GM23338 (cell line): Measurements from ENCODE around the gene ELANE. TPM values are rescaled to one million over a fixed set of nuclear protein-coding genes. Genes with fewer than 3 reads are reported as not detected.
A peak's percentile ranks its signal among the peaks of the same experiment; 100 is the strongest.

Experiments
- ATAC-seq: fragments of 200-7000 bp; cut with Tn5 transposase; 3 replicates; pipeline ENCODE4 v1.9.1; 2020
- DNase-seq: peaks from one replicate; pipeline ENCODE4 v3.0.0-alpha.2; 2015; ENCODE audit warnings: low spot score
- H2AFZ ChIP-seq: fragments of 200-600 bp; sonication (generic); 2 replicates; pipeline ENCODE4 v1.8.0; 2016; ENCODE audit warnings: antibody characterized with exemption, mild to moderate bottlenecking, moderate library complexity
- H3F3A ChIP-seq: fragments of 200-600 bp; sonication (generic); replicated peaks from 2 replicates; pipeline ENCODE4 v1.8.0; 2017; ENCODE audit warnings: antibody characterized with exemption, mixed run types, low read depth
- H3K27ac ChIP-seq: fragments of 200-600 bp; sonication (generic); 2 replicates; pipeline ENCODE4 v1.6.1; 2016; ENCODE audit warnings: low read depth
- H3K27me3 ChIP-seq: fragments of 200-600 bp; sonication (generic); 2 replicates; pipeline ENCODE4 v1.8.0; 2016; ENCODE audit warnings: mild to moderate bottlenecking, mixed run types, moderate library complexity; ENCODE audit not compliant: insufficient read depth
- H3K36me3 ChIP-seq: fragments of 200-600 bp; sonication (generic); 2 replicates; pipeline ENCODE4 v1.8.0; 2016; ENCODE audit warnings: mild to moderate bottlenecking; ENCODE audit not compliant: insufficient read depth
- H3K4me1 ChIP-seq: fragments of 200-600 bp; sonication (generic); 2 replicates; pipeline ENCODE4 v1.8.0; 2016; ENCODE audit warnings: mild to moderate bottlenecking, moderate library complexity; ENCODE audit not compliant: insufficient read depth
- H3K4me2 ChIP-seq: fragments of 200-600 bp; sonication (generic); 2 replicates; pipeline ENCODE4 v1.7.1; 2017; ENCODE audit warnings: mixed run types
- H3K4me3 ChIP-seq: fragments of 200-600 bp; sonication (generic); 2 replicates; pipeline ENCODE4 v1.6.1; 2016; ENCODE audit warnings: mixed run types
- H3K79me2 ChIP-seq: fragments of 200-600 bp; sonication (generic); replicated peaks from 2 replicates; pipeline ENCODE4 v1.8.0; 2017; ENCODE audit warnings: mild to moderate bottlenecking; ENCODE audit not compliant: insufficient read depth
- H3K9me2 ChIP-seq: fragments of 200-600 bp; sonication (generic); 2 replicates; pipeline ENCODE4 v1.8.0; 2017; ENCODE audit not compliant: insufficient read depth
- H4K20me1 ChIP-seq: fragments of 200-600 bp; sonication (generic); replicated peaks from 2 replicates; pipeline ENCODE4 v1.8.0; 2017; ENCODE audit warnings: mild to moderate bottlenecking; ENCODE audit not compliant: insufficient read depth
- H3K27ac Mint-ChIP-seq: 2 replicates; pipeline ENCODE4 v1.8.0; 2020; ENCODE audit warnings: inconsistent platforms, mild to moderate bottlenecking, moderate library complexity, mixed read lengths
- H3K27me3 Mint-ChIP-seq: 3 replicates; pipeline ENCODE4 v1.8.0; 2022; ENCODE audit warnings: low read depth, mild to moderate bottlenecking, moderate library complexity, mixed read lengths, inconsistent platforms; ENCODE audit not compliant: insufficient read depth, poor library complexity
- H3K36me3 Mint-ChIP-seq: 3 replicates; pipeline ENCODE4 v1.8.0; 2021; ENCODE audit warnings: low read depth, mild to moderate bottlenecking, inconsistent platforms, moderate library complexity, mixed read lengths
- H3K4me1 Mint-ChIP-seq: 3 replicates; pipeline ENCODE4 v1.8.0; 2020; ENCODE audit warnings: mild to moderate bottlenecking, inconsistent platforms, mixed read lengths
- H3K4me3 Mint-ChIP-seq: 3 replicates; pipeline ENCODE4 v1.8.0; 2021; ENCODE audit warnings: moderate library complexity, mild to moderate bottlenecking, inconsistent platforms, mixed read lengths
- H3K9me3 Mint-ChIP-seq: 3 replicates; pipeline ENCODE4 v1.8.0; 2020; ENCODE audit warnings: moderate library complexity, mild to moderate bottlenecking, inconsistent platforms, mixed read lengths
- CREB1 ChIP-seq: fragments of 250-450 bp; sonication (Bioruptor Pico); IDR thresholded peaks from 2 replicates; pipeline ENCODE4 v1.5.0; 2020; ENCODE audit warnings: low read depth, mild to moderate bottlenecking, moderate library complexity
- CTCF ChIP-seq, 2 experiments: fragments of 200-600 bp in 1 of 2; sonication (generic) in 1 of 2; conservative IDR thresholded peaks; 2 replicates each; pipeline versions ENCODE4 v1.5.1 to v1.6.1; 2016 to 2017; ENCODE audit warnings: antibody characterized with exemption in 2 of 2, low read depth in 2 of 2, mild to moderate bottlenecking in 2 of 2, moderate library complexity in 1 of 2
- EZH2 ChIP-seq: fragments of 200-600 bp; sonication (generic); IDR thresholded peaks from one replicate; pipeline ENCODE4 v1.8.0; 2017; ENCODE audit warnings: antibody characterized with exemption, mild to moderate bottlenecking, low read depth; ENCODE audit not compliant: unreplicated experiment
- EZH2phosphoT487 ChIP-seq: fragments of 200-600 bp; sonication (generic); IDR thresholded peaks from one replicate; pipeline ENCODE4 v1.8.1; 2018; ENCODE audit warnings: antibody characterized with exemption; ENCODE audit not compliant: unreplicated experiment
- JUNB ChIP-seq: IDR thresholded peaks from one replicate; pipeline ENCODE4 v1.6.1; 2016; ENCODE audit warnings: antibody characterized with exemption; ENCODE audit not compliant: unreplicated experiment
- NANOG ChIP-seq: IDR thresholded peaks from 2 replicates; pipeline ENCODE4 v1.6.1; 2016; ENCODE audit warnings: antibody characterized with exemption, borderline replicate concordance
- POLR2AphosphoS5 ChIP-seq: IDR thresholded peaks from 2 replicates; pipeline ENCODE4 v1.6.1; 2016; ENCODE audit warnings: antibody characterized with exemption, low read depth
- STAT1 ChIP-seq: IDR thresholded peaks from one replicate; pipeline ENCODE4 v1.6.1; 2016; ENCODE audit warnings: antibody characterized with exemption; ENCODE audit not compliant: unreplicated experiment
- ZNF114 ChIP-seq: fragments of 250-450 bp; sonication (Bioruptor Pico); IDR thresholded peaks from 2 replicates; pipeline ENCODE4 v1.5.0; 2020; ENCODE audit warnings: mild to moderate bottlenecking, moderate library complexity
- ZNF331 ChIP-seq: fragments of 250-450 bp; sonication (Bioruptor Pico); IDR thresholded peaks from 2 replicates; pipeline ENCODE4 v1.5.0; 2020; ENCODE audit warnings: low read depth, mild to moderate bottlenecking, moderate library complexity
- ZNF462 ChIP-seq: fragments of 250-450 bp; sonication (Bioruptor Pico); IDR thresholded peaks from 2 replicates; pipeline ENCODE4 v1.5.0; 2020; ENCODE audit warnings: mild to moderate bottlenecking, moderate library complexity
- polyA plus RNA-seq: library from polyadenylated mRNA; unstranded; fragments of >200 nt; fragmentation: Nextera tagmentation; extraction: Ambion mirVana; gene quantifications from 2 replicates; pipeline ENCODE4 v1.2.1, GENCODE V29; 2016
- total RNA-seq: library from RNA; depleted of rRNA; stranded (reverse); fragments of >200 nt; shearing (Covaris generic); gene quantifications from 2 replicates; pipeline ENCODE4 v1.2.3, GENCODE V29; 2014
- TF ChIP-seq, protein P1 (sequence below): IDR thresholded peaks from one replicate; pipeline ENCODE4 v1.6.1; 2018; ENCODE audit warnings: antibody characterized with exemption; ENCODE audit not compliant: unreplicated experiment
- TF ChIP-seq, protein P2 (sequence below): IDR thresholded peaks from 2 replicates; pipeline ENCODE4 v1.6.1; 2016; ENCODE audit warnings: antibody characterized with exemption

Gene ELANE
- total and polyA plus RNA-seq, 2 experiments from 2014 or later = not detected

DNA sequence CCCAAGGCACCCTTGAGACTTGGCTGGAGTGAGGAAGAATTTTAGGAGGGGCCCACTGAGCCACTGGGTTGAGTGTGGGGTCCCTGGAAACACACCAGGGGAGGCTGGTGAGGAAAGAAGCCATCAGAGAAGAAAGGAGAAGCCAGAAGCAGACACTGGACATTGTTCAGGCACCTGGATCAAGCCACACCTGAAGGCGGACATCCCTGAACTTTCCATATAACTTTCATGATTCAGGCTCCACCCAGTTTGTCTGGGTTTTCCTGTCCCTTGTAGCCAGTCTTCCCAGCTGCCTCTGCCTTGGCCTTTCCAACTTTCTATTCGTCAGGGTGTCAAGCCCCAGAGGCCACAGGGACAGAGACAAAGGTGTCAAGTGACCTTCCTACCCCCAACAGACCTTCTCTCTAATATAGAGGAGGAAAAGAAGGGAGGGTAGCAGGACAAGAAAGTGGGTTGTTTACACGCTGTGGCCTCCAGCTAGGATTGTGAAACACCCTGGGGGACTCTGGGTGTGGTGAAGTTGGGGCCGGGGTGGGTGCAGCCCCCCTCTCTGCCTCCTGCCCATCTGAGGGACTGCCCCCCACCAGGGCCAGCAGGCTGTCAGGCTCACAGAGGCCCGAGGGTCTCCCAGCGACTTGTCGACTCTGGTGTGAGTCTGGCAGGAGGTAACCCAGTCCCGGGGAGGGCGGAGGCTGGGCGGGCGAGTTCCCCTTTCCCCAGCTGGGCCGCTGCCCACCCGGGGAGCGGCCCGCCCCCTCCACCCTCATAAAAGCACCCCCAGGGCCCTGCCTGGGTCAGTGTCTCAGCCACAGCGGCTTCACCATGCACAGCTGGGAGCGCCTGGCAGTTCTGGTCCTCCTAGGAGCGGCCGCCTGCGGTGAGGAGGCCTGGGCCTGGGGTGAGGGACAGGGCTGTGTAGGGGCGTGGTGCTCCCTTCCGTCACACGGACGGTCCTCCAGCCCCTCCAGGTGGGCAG, 7.1 kb downstream of the ELANE start, which contains the start of gene CFD:
Gene CFD, plus strand, starts transcription at position 797 of the 976 bp plus-strand sequence. Its CDS starts 26 bp downstream, at position 823.
- no peak for TF ChIP-seq ZNF114 (CRISPR knock-in tag)
- no peak for TF ChIP-seq ZNF462 (CRISPR knock-in tag)
- TF ChIP-seq ZNF331 (CRISPR knock-in tag) = no peak
- TF ChIP-seq STAT1 = no peak
- TF ChIP-seq EZH2phosphoT487 = no peak
- no peak for TF ChIP-seq CTCF (conservative IDR thresholded peaks at IDR 0.05; ENCODE audit: low read depth in 2 of 2)
- TF ChIP-seq, protein P1, sequence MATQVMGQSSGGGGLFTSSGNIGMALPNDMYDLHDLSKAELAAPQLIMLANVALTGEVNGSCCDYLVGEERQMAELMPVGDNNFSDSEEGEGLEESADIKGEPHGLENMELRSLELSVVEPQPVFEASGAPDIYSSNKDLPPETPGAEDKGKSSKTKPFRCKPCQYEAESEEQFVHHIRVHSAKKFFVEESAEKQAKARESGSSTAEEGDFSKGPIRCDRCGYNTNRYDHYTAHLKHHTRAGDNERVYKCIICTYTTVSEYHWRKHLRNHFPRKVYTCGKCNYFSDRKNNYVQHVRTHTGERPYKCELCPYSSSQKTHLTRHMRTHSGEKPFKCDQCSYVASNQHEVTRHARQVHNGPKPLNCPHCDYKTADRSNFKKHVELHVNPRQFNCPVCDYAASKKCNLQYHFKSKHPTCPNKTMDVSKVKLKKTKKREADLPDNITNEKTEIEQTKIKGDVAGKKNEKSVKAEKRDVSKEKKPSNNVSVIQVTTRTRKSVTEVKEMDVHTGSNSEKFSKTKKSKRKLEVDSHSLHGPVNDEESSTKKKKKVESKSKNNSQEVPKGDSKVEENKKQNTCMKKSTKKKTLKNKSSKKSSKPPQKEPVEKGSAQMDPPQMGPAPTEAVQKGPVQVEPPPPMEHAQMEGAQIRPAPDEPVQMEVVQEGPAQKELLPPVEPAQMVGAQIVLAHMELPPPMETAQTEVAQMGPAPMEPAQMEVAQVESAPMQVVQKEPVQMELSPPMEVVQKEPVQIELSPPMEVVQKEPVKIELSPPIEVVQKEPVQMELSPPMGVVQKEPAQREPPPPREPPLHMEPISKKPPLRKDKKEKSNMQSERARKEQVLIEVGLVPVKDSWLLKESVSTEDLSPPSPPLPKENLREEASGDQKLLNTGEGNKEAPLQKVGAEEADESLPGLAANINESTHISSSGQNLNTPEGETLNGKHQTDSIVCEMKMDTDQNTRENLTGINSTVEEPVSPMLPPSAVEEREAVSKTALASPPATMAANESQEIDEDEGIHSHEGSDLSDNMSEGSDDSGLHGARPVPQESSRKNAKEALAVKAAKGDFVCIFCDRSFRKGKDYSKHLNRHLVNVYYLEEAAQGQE = no peak
- TF ChIP-seq NANOG = no peak
- TF ChIP-seq EZH2 = no peak
- TF ChIP-seq JUNB = no peak
- TF ChIP-seq CREB1 (CRISPR knock-in tag) = no peak
- no peak for TF ChIP-seq POLR2AphosphoS5
- TF ChIP-seq, protein P2, sequence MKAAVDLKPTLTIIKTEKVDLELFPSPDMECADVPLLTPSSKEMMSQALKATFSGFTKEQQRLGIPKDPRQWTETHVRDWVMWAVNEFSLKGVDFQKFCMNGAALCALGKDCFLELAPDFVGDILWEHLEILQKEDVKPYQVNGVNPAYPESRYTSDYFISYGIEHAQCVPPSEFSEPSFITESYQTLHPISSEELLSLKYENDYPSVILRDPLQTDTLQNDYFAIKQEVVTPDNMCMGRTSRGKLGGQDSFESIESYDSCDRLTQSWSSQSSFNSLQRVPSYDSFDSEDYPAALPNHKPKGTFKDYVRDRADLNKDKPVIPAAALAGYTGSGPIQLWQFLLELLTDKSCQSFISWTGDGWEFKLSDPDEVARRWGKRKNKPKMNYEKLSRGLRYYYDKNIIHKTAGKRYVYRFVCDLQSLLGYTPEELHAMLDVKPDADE = no peak
- Histone ChIP-seq H3K79me2 (no peaks in the 10 kb centered on the region), H3K36me3 (no peaks in the 10 kb centered on the region), H3K4me2 (peak within 1 kb of the TSS; percentile 64; the same call in 1 of the 2 replicates), H3K4me3 (peak within 1 kb of the TSS; percentile 52), H3K4me1 (no peaks in the 10 kb centered on the region), H3K27ac (no peak within 1 kb of the TSS), H3F3A (peaks cover 22% of the 10 kb centered on the region), H2AFZ (no peak within 1 kb of the TSS), H3K9me2 (no peaks in the 10 kb centered on the region), H4K20me1 (no peaks in the 10 kb centered on the region), H3K27me3 (peaks cover 28% of the 10 kb centered on the region)
- ATAC-seq (no peak), DNase-seq (no peak)
- H3K27me3 Mint-ChIP-seq = peaks cover 22% of the 10 kb centered on the region
- H3K36me3 Mint-ChIP-seq = no peaks in the 10 kb centered on the region
- no peaks in the 10 kb centered on the region; the same call in 2 of the 3 replicates for H3K9me3 Mint-ChIP-seq
- no peak within 1 kb of the TSS for H3K27ac Mint-ChIP-seq
- no peaks in the 10 kb centered on the region for H3K4me1 Mint-ChIP-seq
- H3K4me3 Mint-ChIP-seq = peak within 1 kb of the TSS; percentile 32; the same call in 2 of the 3 replicates
